Liver (tissue), 9 donors: Measurements from ENCODE around the gene CACNA1S. TPM values are rescaled to one million over a fixed set of nuclear protein-coding genes. Genes with fewer than 3 reads are reported as not detected.

Source experiments
- DNase-seq: peaks from one replicate; pipeline ENCODE4 v3.0.0-alpha.2; 2017; ENCODE audit warnings: low spot score
- H3K27ac ChIP-seq, 2 donors: one replicate each; pipeline ENCODE4 v1.7.0; 2013; ENCODE audit warnings: inconsistent platforms in 2 of 2, low read length in 2 of 2, control low read depth in 1 of 2, low read depth in 1 of 2, mild to moderate bottlenecking in 1 of 2
- H3K27me3 ChIP-seq, 4 donors: one replicate each; pipeline versions ENCODE4 v1.6.1 to v1.7.0; 2013; ENCODE audit warnings: low read length in 3 of 4, inconsistent platforms in 1 of 4, mild to moderate bottlenecking in 1 of 4, moderate library complexity in 1 of 4; ENCODE audit not compliant: control insufficient read depth in 4 of 4, insufficient read depth in 4 of 4
- H3K36me3 ChIP-seq, 4 donors: one replicate each; pipeline versions ENCODE4 v1.6.1 to v1.7.0; 2013; ENCODE audit warnings: low read length in 3 of 4, mild to moderate bottlenecking in 3 of 4, low read depth in 1 of 4, moderate library complexity in 1 of 4; ENCODE audit not compliant: control insufficient read depth in 4 of 4, insufficient read depth in 3 of 4
- H3K4me1 ChIP-seq, 4 donors: one replicate each; pipeline versions ENCODE4 v1.6.1 to v1.7.0; 2013; ENCODE audit warnings: low read length in 3 of 4, mild to moderate bottlenecking in 3 of 4, moderate library complexity in 1 of 4; ENCODE audit not compliant: control insufficient read depth in 4 of 4, insufficient read depth in 4 of 4
- H3K4me3 ChIP-seq, 3 donors: one replicate each; pipeline versions ENCODE4 v1.6.1 to v1.7.0; 2013; ENCODE audit warnings: low read length in 3 of 3, control low read depth in 1 of 3, low read depth in 1 of 3, mild to moderate bottlenecking in 1 of 3
- H3K9ac ChIP-seq, 2 donors: one replicate each; pipeline ENCODE4 v1.7.0; 2013; ENCODE audit warnings: low read length in 2 of 2, mild to moderate bottlenecking in 2 of 2, moderate library complexity in 2 of 2, control low read depth in 1 of 2, low read depth in 1 of 2
- H3K9me3 ChIP-seq, 4 donors: one replicate each; pipeline versions ENCODE4 v1.6.1 to v1.7.0; 2013; ENCODE audit warnings: low read length in 3 of 4; ENCODE audit not compliant: control insufficient read depth in 4 of 4
- ATF3 ChIP-seq: IDR thresholded peaks from 2 replicates; pipeline ENCODE4 v1.6.1; 2016; ENCODE audit warnings: antibody characterized with exemption
- CTCF ChIP-seq: fragments of 150-350 bp; IDR thresholded peaks from 2 replicates; pipeline ENCODE4 v1.5.1; 2017; ENCODE audit warnings: improper control_type of control experiment, low read depth, low read length; ENCODE audit not compliant: missing input control
- EGR1 ChIP-seq, 2 donors: IDR thresholded peaks; 2 replicates each; pipeline ENCODE4 v1.6.1; 2016 to 2018; ENCODE audit warnings: antibody characterized with exemption in 2 of 2, low read depth in 2 of 2
- FOXA1 ChIP-seq: IDR thresholded peaks from 2 replicates; pipeline ENCODE4 v1.6.1; 2016; ENCODE audit warnings: antibody characterized with exemption
- FOXA2 ChIP-seq: IDR thresholded peaks from 2 replicates; pipeline ENCODE4 v1.6.1; 2016; ENCODE audit warnings: antibody characterized with exemption
- GABPA ChIP-seq, 2 donors: IDR thresholded peaks in 1 of 2; conservative IDR thresholded peaks in 1 of 2; 2 replicates each; pipeline ENCODE4 v1.6.1; 2016; ENCODE audit warnings: antibody characterized with exemption in 2 of 2, mild to moderate bottlenecking in 1 of 2, moderate library complexity in 1 of 2
- HNF4A ChIP-seq, 2 donors: conservative IDR thresholded peaks; 2 replicates each; pipeline ENCODE4 v1.6.1; 2016; ENCODE audit warnings: antibody characterized with exemption in 2 of 2, mild to moderate bottlenecking in 2 of 2
- HNF4G ChIP-seq: IDR thresholded peaks from 2 replicates; pipeline ENCODE4 v1.6.1; 2016; ENCODE audit warnings: antibody characterized with exemption
- JUND ChIP-seq, 2 donors: IDR thresholded peaks; 2 replicates each; pipeline ENCODE4 v1.6.1; 2016; ENCODE audit warnings: antibody characterized with exemption in 2 of 2
- MAX ChIP-seq: IDR thresholded peaks from 2 replicates; pipeline ENCODE4 v1.6.1; 2016; ENCODE audit warnings: antibody characterized with exemption
- NR2F2 ChIP-seq: IDR thresholded peaks from 2 replicates; pipeline ENCODE4 v1.6.1; 2016; ENCODE audit warnings: antibody characterized with exemption
- REST ChIP-seq: IDR thresholded peaks from 2 replicates; pipeline ENCODE4 v1.6.1; 2016; ENCODE audit warnings: antibody characterized with exemption, mild to moderate bottlenecking
- RXRA ChIP-seq, 2 donors: IDR thresholded peaks; 2 replicates each; pipeline ENCODE4 v1.6.1; 2017 to 2018; ENCODE audit warnings: antibody characterized with exemption in 2 of 2, mild to moderate bottlenecking in 1 of 2
- TAF1 ChIP-seq: conservative IDR thresholded peaks from 2 replicates; pipeline ENCODE4 v1.6.1; 2016; ENCODE audit warnings: antibody characterized with exemption, mild to moderate bottlenecking
- YY1 ChIP-seq: IDR thresholded peaks from 2 replicates; pipeline ENCODE4 v1.6.1; 2016; ENCODE audit warnings: antibody characterized with exemption, mild to moderate bottlenecking
- ZBTB33 ChIP-seq: IDR thresholded peaks from 2 replicates; pipeline ENCODE4 v1.6.1; 2016; ENCODE audit warnings: antibody characterized with exemption
- whole genome bisulfite sequencing: extraction: QIAGEN DNeasy Blood & Tissue Kit; methylation state at CpG from one replicate; pipeline ENCODE4 v1.1.7; 2013; 5-methylcytosine and 5-hydroxymethylcytosine counted together
- polyA plus RNA-seq, 2 donors: library from polyadenylated mRNA; stranded (reverse) in 1 of 2; unstranded in 1 of 2; fragments of 200-250 nt in 1 of 2; fragments of >200 nt in 1 of 2; fragmentation: Nextera tagmentation in 1 of 2; extraction: Ambion mirVana in 1 of 2; gene quantifications; one replicate each; pipeline versions ENCODE4 v1.2.1 to v1.2.3, GENCODE V29; 2013 to 2015
- total RNA-seq, 2 donors: library from RNA; depleted of rRNA; stranded (reverse); fragments of >200 nt; gene quantifications; one replicate each; pipeline ENCODE4 v1.2.3, GENCODE V29; 2014
- donor health status: healthy.
- donor health status: healthy.
- donor health status: healthy.
- donor health status: healthy.
- donor health status: healthy.

The CACNA1S gene
- total and polyA plus RNA-seq, 4 donors, result under 0.01 to 0.33 TPM; not detected in 2

GRCh38 chr1:201115390-201115937 is 3.2 kb upstream of the CACNA1S start:
- TF ChIP-seq EGR1 (IDR thresholded peaks at IDR 0.05; ENCODE audit: low read depth in 2 of 2) (no peak), MAX (no peak), YY1 (no peak), HNF4G (no peak), CTCF (no peak), GABPA (IDR thresholded peaks at IDR 0.05 in 1 of 2, conservative IDR thresholded peaks at IDR 0.05 in 1 of 2) (no peak), RXRA (IDR thresholded peaks at IDR 0.05) (no peak), REST (no peak), FOXA1 (no peak), NR2F2 (no peak), JUND (IDR thresholded peaks at IDR 0.05) (no peak), TAF1 (no peak), FOXA2 (no peak), HNF4A (conservative IDR thresholded peaks at IDR 0.05) (no peak), ATF3 (no peak), ZBTB33 (no peak)
- no peaks in the 10 kb centered on the region for H3K36me3 ChIP-seq
- H3K9me3 ChIP-seq, result no peaks in the 10 kb centered on the region
- peaks cover 0 to 5% (median 0%) of the 10 kb centered on the region in 4 donors for H3K27me3 ChIP-seq
- WGBS, result 95% methylated on average over 25 of the region's 25 CpGs
- no peak overlapping the region for H3K27ac ChIP-seq
- no peak for DNase-seq
- H3K9ac ChIP-seq, result no peak overlapping the region
- H3K4me3 ChIP-seq, result no peak overlapping the region
- peaks cover 0 to 9% (median 4%) of the 10 kb centered on the region in 4 donors for H3K4me1 ChIP-seq
